Measurements from ENCODE around the gene CENPN.

The CENPN gene

GRCh38 chr16:81018496-81018895 is 11.5 kb downstream of the CENPN start:
- no peaks in the 10 kb centered on the region for H3K9me3 ChIP-seq (ENCODE audit: control insufficient read depth in 2 of 2, low read length in 2 of 2)
- H3K27ac ChIP-seq (ENCODE audit: low read depth in 2 of 2, low read length in 2 of 2) = no peak overlapping the region
- no peaks in the 10 kb centered on the region for H3K4me1 ChIP-seq (ENCODE audit: control insufficient read depth in 2 of 2, insufficient read depth in 2 of 2, low read length in 2 of 2)
- no peaks in the 10 kb centered on the region for H3K27me3 ChIP-seq (ENCODE audit: control insufficient read depth in 2 of 2, insufficient read depth in 2 of 2, low read length in 2 of 2)
- H3K9ac ChIP-seq (ENCODE audit: low read depth in 1 of 2, low read length in 2 of 2) = no peak overlapping the region
- no peak overlapping the region for H3K4me3 ChIP-seq (ENCODE audit: low read length in 2 of 2)
- peaks cover 24 to 29% of the 10 kb centered on the region in 2 donors for H3K36me3 ChIP-seq (ENCODE audit: control insufficient read depth in 2 of 2, insufficient read depth in 2 of 2, low read length in 2 of 2)

GRCh38 chr16:81026429-81026828 is 19.4 kb downstream of the CENPN start:
- Histone ChIP-seq H3K27me3 (ENCODE audit: control insufficient read depth in 2 of 2, insufficient read depth in 2 of 2, low read length in 2 of 2) (no peaks in the 10 kb centered on the region), H3K27ac (ENCODE audit: low read depth in 2 of 2, low read length in 2 of 2) (no peak overlapping the region), H3K36me3 (ENCODE audit: control insufficient read depth in 2 of 2, insufficient read depth in 2 of 2, low read length in 2 of 2) (peaks cover under 1 to 11% of the 10 kb centered on the region in 2 donors), H3K4me3 (ENCODE audit: low read length in 2 of 2) (no peak overlapping the region), H3K4me1 (ENCODE audit: control insufficient read depth in 2 of 2, insufficient read depth in 2 of 2, low read length in 2 of 2) (no peaks in the 10 kb centered on the region), H3K9ac (ENCODE audit: low read depth in 1 of 2, low read length in 2 of 2) (no peak overlapping the region), H3K9me3 (ENCODE audit: control insufficient read depth in 2 of 2, low read length in 2 of 2) (no peaks in the 10 kb centered on the region)

GRCh38 chr16:81029930-81030604 is 23.1 kb downstream of the CENPN start:
- Histone ChIP-seq H3K9ac (ENCODE audit: low read depth in 1 of 2, low read length in 2 of 2) (no peak overlapping the region), H3K4me3 (ENCODE audit: low read length in 2 of 2) (no peak overlapping the region), H3K9me3 (ENCODE audit: control insufficient read depth in 2 of 2, low read length in 2 of 2) (no peaks in the 10 kb centered on the region), H3K36me3 (ENCODE audit: control insufficient read depth in 2 of 2, insufficient read depth in 2 of 2, low read length in 2 of 2) (no peaks in the 10 kb centered on the region), H3K4me1 (ENCODE audit: control insufficient read depth in 2 of 2, insufficient read depth in 2 of 2, low read length in 2 of 2) (no peaks in the 10 kb centered on the region), H3K27ac (ENCODE audit: low read depth in 2 of 2, low read length in 2 of 2) (no peak overlapping the region), H3K27me3 (ENCODE audit: control insufficient read depth in 2 of 2, insufficient read depth in 2 of 2, low read length in 2 of 2) (no peaks in the 10 kb centered on the region)

GRCh38 chr16:81035398-81035974 is 28.5 kb downstream of the CENPN start, which contains the start of gene ATMIN:
Gene ATMIN (plus strand): TSS chr16:81035842. CDS start chr16:81035871, 29 bp downstream.
- Histone ChIP-seq H3K4me1 (ENCODE audit: control insufficient read depth in 2 of 2, insufficient read depth in 2 of 2, low read length in 2 of 2) (peaks cover 4 to 13% of the 10 kb centered on the region in 2 donors), H3K4me3 (ENCODE audit: low read length in 2 of 2) (peak within 1 kb of the TSS; percentile 73 to 87), H3K9me3 (ENCODE audit: control insufficient read depth in 2 of 2, low read length in 2 of 2) (no peaks in the 10 kb centered on the region), H3K27ac (ENCODE audit: low read depth in 2 of 2, low read length in 2 of 2) (peak within 1 kb of the TSS; percentile 38 to 68), H3K27me3 (ENCODE audit: control insufficient read depth in 2 of 2, insufficient read depth in 2 of 2, low read length in 2 of 2) (no peaks in the 10 kb centered on the region), H3K36me3 (ENCODE audit: control insufficient read depth in 2 of 2, insufficient read depth in 2 of 2, low read length in 2 of 2) (peaks cover 0 to 6% of the 10 kb centered on the region in 2 donors), H3K9ac (ENCODE audit: low read depth in 1 of 2, low read length in 2 of 2) (peak within 1 kb of the TSS; percentile 74 to 78)

- Histone ChIP-seq H3K36me3 (ENCODE audit: control insufficient read depth in 2 of 2, insufficient read depth in 2 of 2, low read length in 2 of 2) (peaks cover 0 to 6% of the 10 kb centered on the region in 2 donors), H3K9ac (ENCODE audit: low read depth in 1 of 2, low read length in 2 of 2) (peak overlapping the region; percentile 74 to 78), H3K9me3 (ENCODE audit: control insufficient read depth in 2 of 2, low read length in 2 of 2) (no peaks in the 10 kb centered on the region), H3K27me3 (ENCODE audit: control insufficient read depth in 2 of 2, insufficient read depth in 2 of 2, low read length in 2 of 2) (no peaks in the 10 kb centered on the region), H3K4me3 (ENCODE audit: low read length in 2 of 2) (peak overlapping the region; percentile 73 to 87), H3K4me1 (ENCODE audit: control insufficient read depth in 2 of 2, insufficient read depth in 2 of 2, low read length in 2 of 2) (peaks cover 4 to 13% of the 10 kb centered on the region in 2 donors), H3K27ac (ENCODE audit: low read depth in 2 of 2, low read length in 2 of 2) (peak overlapping the region; percentile 38 to 68)
Measured at GRCh38 chr16:81035975-81036750, 29.1 kb downstream of the CENPN start.

- Histone ChIP-seq H3K27me3 (ENCODE audit: control insufficient read depth in 2 of 2, insufficient read depth in 2 of 2, low read length in 2 of 2) (no peaks in the 10 kb centered on the region), H3K36me3 (ENCODE audit: control insufficient read depth in 2 of 2, insufficient read depth in 2 of 2, low read length in 2 of 2) (peaks cover 6 to 12% of the 10 kb centered on the region in 2 donors), H3K9ac (ENCODE audit: low read depth in 1 of 2, low read length in 2 of 2) (peak overlapping the region; percentile 74 to 78), H3K27ac (ENCODE audit: low read depth in 2 of 2, low read length in 2 of 2) (peak overlapping the region in 1 of 2 donors; percentile 6), H3K4me3 (ENCODE audit: low read length in 2 of 2) (peak overlapping the region; percentile 73 to 87), H3K4me1 (ENCODE audit: control insufficient read depth in 2 of 2, insufficient read depth in 2 of 2, low read length in 2 of 2) (peaks cover 4 to 13% of the 10 kb centered on the region in 2 donors), H3K9me3 (ENCODE audit: control insufficient read depth in 2 of 2, low read length in 2 of 2) (no peaks in the 10 kb centered on the region)
Measured at GRCh38 chr16:81036751-81037350, 29.8 kb downstream of the CENPN start.

GRCh38 chr16:81040131-81040530 is 33.1 kb downstream of the CENPN start:
- Histone ChIP-seq H3K9ac (ENCODE audit: low read depth in 1 of 2, low read length in 2 of 2) (no peak overlapping the region), H3K9me3 (ENCODE audit: control insufficient read depth in 2 of 2, low read length in 2 of 2) (no peaks in the 10 kb centered on the region), H3K27me3 (ENCODE audit: control insufficient read depth in 2 of 2, insufficient read depth in 2 of 2, low read length in 2 of 2) (no peaks in the 10 kb centered on the region), H3K27ac (ENCODE audit: low read depth in 2 of 2, low read length in 2 of 2) (no peak overlapping the region), H3K4me1 (ENCODE audit: control insufficient read depth in 2 of 2, insufficient read depth in 2 of 2, low read length in 2 of 2) (peaks cover 4 to 12% of the 10 kb centered on the region in 2 donors), H3K4me3 (ENCODE audit: low read length in 2 of 2) (no peak overlapping the region), H3K36me3 (ENCODE audit: control insufficient read depth in 2 of 2, insufficient read depth in 2 of 2, low read length in 2 of 2) (peaks cover 34 to 44% of the 10 kb centered on the region in 2 donors)

GRCh38 chr16:81040842-81041241 is 33.8 kb downstream of the CENPN start:
- Histone ChIP-seq H3K4me3 (ENCODE audit: low read length in 2 of 2) (no peak overlapping the region), H3K4me1 (ENCODE audit: control insufficient read depth in 2 of 2, insufficient read depth in 2 of 2, low read length in 2 of 2) (peaks cover 4 to 10% of the 10 kb centered on the region in 2 donors), H3K9me3 (ENCODE audit: control insufficient read depth in 2 of 2, low read length in 2 of 2) (no peaks in the 10 kb centered on the region), H3K36me3 (ENCODE audit: control insufficient read depth in 2 of 2, insufficient read depth in 2 of 2, low read length in 2 of 2) (peaks cover 34 to 49% of the 10 kb centered on the region in 2 donors), H3K9ac (ENCODE audit: low read depth in 1 of 2, low read length in 2 of 2) (no peak overlapping the region), H3K27ac (ENCODE audit: low read depth in 2 of 2, low read length in 2 of 2) (no peak overlapping the region), H3K27me3 (ENCODE audit: control insufficient read depth in 2 of 2, insufficient read depth in 2 of 2, low read length in 2 of 2) (no peaks in the 10 kb centered on the region)

GRCh38 chr16:81041696-81042095 is 34.7 kb downstream of the CENPN start:
- H3K9ac ChIP-seq (ENCODE audit: low read depth in 1 of 2, low read length in 2 of 2) = no peak overlapping the region
- no peaks in the 10 kb centered on the region for H3K9me3 ChIP-seq (ENCODE audit: control insufficient read depth in 2 of 2, low read length in 2 of 2)
- H3K27me3 ChIP-seq (ENCODE audit: control insufficient read depth in 2 of 2, insufficient read depth in 2 of 2, low read length in 2 of 2) = no peaks in the 10 kb centered on the region
- no peak overlapping the region for H3K27ac ChIP-seq (ENCODE audit: low read depth in 2 of 2, low read length in 2 of 2)
- peaks cover 34 to 49% of the 10 kb centered on the region in 2 donors for H3K36me3 ChIP-seq (ENCODE audit: control insufficient read depth in 2 of 2, insufficient read depth in 2 of 2, low read length in 2 of 2)
- no peak overlapping the region for H3K4me3 ChIP-seq (ENCODE audit: low read length in 2 of 2)
- peaks cover 4 to 7% of the 10 kb centered on the region in 2 donors for H3K4me1 ChIP-seq (ENCODE audit: control insufficient read depth in 2 of 2, insufficient read depth in 2 of 2, low read length in 2 of 2)

All from mucosa of rectum (tissue), 2 donors.